Measurements from ENCODE around the gene TTLL5.
A peak's percentile ranks its signal among the peaks of the same experiment; 100 is the strongest.

TTLL5 gene

GRCh38 chr14:75660630-75661498 is at the start of gene TTLL5, which contains the start of gene ERG28:
TTLL5 (plus strand) TSS chr14:75661246; CDS start chr14:75663150, 1,904 bp downstream.
ERG28 (minus strand) TSS chr14:75660876; CDS start chr14:75657502, 3,374 bp downstream.
- DNase-seq, result peak; percentile 87 to 96

- DNase-seq, result no peak
Measured at GRCh38 chr14:75612157-75612556, 48.9 kb upstream of the TTLL5 start.

GRCh38 chr14:75614179-75614578 is 46.9 kb upstream of the TTLL5 start:
- DNase-seq, result no peak

GRCh38 chr14:75615200-75615599 is 45.8 kb upstream of the TTLL5 start:
- peak; percentile 56 to 92 for DNase-seq

GRCh38 chr14:75619548-75619947 is 41.5 kb upstream of the TTLL5 start:
- DNase-seq, result no peak

- no peak for DNase-seq
Measured at GRCh38 chr14:75625034-75625433, 36.0 kb upstream of the TTLL5 start.

- DNase-seq, result no peak
Measured at GRCh38 chr14:75626396-75626795, 34.6 kb upstream of the TTLL5 start.

GRCh38 chr14:75626863-75627262 is 34.2 kb upstream of the TTLL5 start:
- no peak for DNase-seq

- DNase-seq, result no peak
Measured at GRCh38 chr14:75627406-75627805, 33.6 kb upstream of the TTLL5 start.

- no peak for DNase-seq
Measured at GRCh38 chr14:75628816-75629215, 32.2 kb upstream of the TTLL5 start.

GRCh38 chr14:75630695-75631452 is 30.2 kb upstream of the TTLL5 start:
- DNase-seq, result no peak

GRCh38 chr14:75631453-75631831 is 29.6 kb upstream of the TTLL5 start:
- DNase-seq, result no peak

- no peak for DNase-seq
Measured at GRCh38 chr14:75634848-75635247, 26.2 kb upstream of the TTLL5 start.

GRCh38 chr14:75636100-75636692 is 24.9 kb upstream of the TTLL5 start:
- DNase-seq, result no peak

- DNase-seq, result no peak
Measured at GRCh38 chr14:75640876-75641275, 20.2 kb upstream of the TTLL5 start.

- no peak for DNase-seq
Measured at GRCh38 chr14:75643985-75644384, 17.1 kb upstream of the TTLL5 start.

- no peak for DNase-seq
Measured at GRCh38 chr14:75645056-75645455, 16.0 kb upstream of the TTLL5 start.

GRCh38 chr14:75646762-75647161 is 14.3 kb upstream of the TTLL5 start:
- no peak for DNase-seq

GRCh38 chr14:75647640-75648039 is 13.4 kb upstream of the TTLL5 start:
- DNase-seq, result no peak

- DNase-seq, result no peak
Measured at GRCh38 chr14:75648066-75648838, 12.8 kb upstream of the TTLL5 start.

GRCh38 chr14:75649337-75649736 is 11.7 kb upstream of the TTLL5 start:
- DNase-seq, result no peak

- no peak for DNase-seq
Measured at GRCh38 chr14:75649773-75650172, 11.3 kb upstream of the TTLL5 start.

All from bone marrow (tissue), 2 donors.